ENCODE results near the gene HS6ST2. TPM values are rescaled to one million over a fixed set of nuclear protein-coding genes. Genes with fewer than 3 reads are reported as not detected.

Gene HS6ST2
- total RNA-seq, 1 donor from 2014 or later, result 1.1 TPM

- no peaks in the 10 kb centered on the region for H3K36me3 Mint-ChIP-seq (ENCODE audit: low read depth, unreplicated experiment)
- no peak overlapping the region for H3K4me3 Mint-ChIP-seq (ENCODE audit: unreplicated experiment)
- peak overlapping the region; percentile 24 for H3K27ac Mint-ChIP-seq (ENCODE audit: unreplicated experiment)
- H3K4me1 Mint-ChIP-seq (ENCODE audit: unreplicated experiment), result no peaks in the 10 kb centered on the region
- no peaks in the 10 kb centered on the region for H3K9me3 Mint-ChIP-seq (ENCODE audit: unreplicated experiment)
- no peak for TF ChIP-seq CTCF (IDR thresholded peaks at IDR 0.05; ENCODE audit: unreplicated experiment)
- DNase-seq (ENCODE audit: low spot score), result no peak
- H3K27me3 Mint-ChIP-seq (ENCODE audit: unreplicated experiment), result no peaks in the 10 kb centered on the region
These were observed 207.3 kb downstream of the HS6ST2 start for GRCh38 chrX:132751063-132751690.

- peak overlapping the region; percentile 24 for H3K27ac Mint-ChIP-seq (ENCODE audit: unreplicated experiment)
- no peak overlapping the region for H3K4me3 Mint-ChIP-seq (ENCODE audit: unreplicated experiment)
- H3K9me3 Mint-ChIP-seq (ENCODE audit: unreplicated experiment), result no peaks in the 10 kb centered on the region
- DNase-seq (ENCODE audit: low spot score), result no peak
- TF ChIP-seq CTCF (IDR thresholded peaks at IDR 0.05; ENCODE audit: unreplicated experiment), result no peak
- H3K4me1 Mint-ChIP-seq (ENCODE audit: unreplicated experiment), result no peaks in the 10 kb centered on the region
- H3K36me3 Mint-ChIP-seq (ENCODE audit: low read depth, unreplicated experiment), result no peaks in the 10 kb centered on the region
- no peaks in the 10 kb centered on the region for H3K27me3 Mint-ChIP-seq (ENCODE audit: unreplicated experiment)
These were observed 207.9 kb downstream of the HS6ST2 start for GRCh38 chrX:132750331-132751062.

- DNase-seq (ENCODE audit: low spot score), result no peak
- Mint-ChIP-seq H3K9me3 (ENCODE audit: unreplicated experiment) (no peaks in the 10 kb centered on the region), H3K4me3 (ENCODE audit: unreplicated experiment) (no peak overlapping the region), H3K27me3 (ENCODE audit: unreplicated experiment) (no peaks in the 10 kb centered on the region), H3K27ac (ENCODE audit: unreplicated experiment) (no peak overlapping the region), H3K4me1 (ENCODE audit: unreplicated experiment) (no peaks in the 10 kb centered on the region), H3K36me3 (ENCODE audit: low read depth, unreplicated experiment) (no peaks in the 10 kb centered on the region)
- TF ChIP-seq CTCF (IDR thresholded peaks at IDR 0.05; ENCODE audit: unreplicated experiment), result no peak
These were observed 209.0 kb downstream of the HS6ST2 start for GRCh38 chrX:132749406-132749805.

- Mint-ChIP-seq H3K36me3 (ENCODE audit: low read depth, unreplicated experiment) (no peaks in the 10 kb centered on the region), H3K4me1 (ENCODE audit: unreplicated experiment) (no peaks in the 10 kb centered on the region), H3K27me3 (ENCODE audit: unreplicated experiment) (no peaks in the 10 kb centered on the region), H3K9me3 (ENCODE audit: unreplicated experiment) (no peaks in the 10 kb centered on the region), H3K27ac (ENCODE audit: unreplicated experiment) (no peak overlapping the region), H3K4me3 (ENCODE audit: unreplicated experiment) (no peak overlapping the region)
- TF ChIP-seq CTCF (IDR thresholded peaks at IDR 0.05; ENCODE audit: unreplicated experiment), result no peak
- DNase-seq (ENCODE audit: low spot score), result no peak
These were observed 209.5 kb downstream of the HS6ST2 start for GRCh38 chrX:132748909-132749308.

- no peaks in the 10 kb centered on the region for H3K27me3 Mint-ChIP-seq (ENCODE audit: unreplicated experiment)
- no peaks in the 10 kb centered on the region for H3K4me1 Mint-ChIP-seq (ENCODE audit: unreplicated experiment)
- no peaks in the 10 kb centered on the region for H3K36me3 Mint-ChIP-seq (ENCODE audit: low read depth, unreplicated experiment)
These were observed 210.2 kb downstream of the HS6ST2 start for GRCh38 chrX:132748268-132748667.

More at GRCh38 chrX:132748268-132748667, 210.2 kb downstream of the HS6ST2 start:
- Mint-ChIP-seq H3K9me3 (ENCODE audit: unreplicated experiment) (no peaks in the 10 kb centered on the region), H3K27ac (ENCODE audit: unreplicated experiment) (no peak overlapping the region), H3K4me3 (ENCODE audit: unreplicated experiment) (no peak overlapping the region)
- TF ChIP-seq CTCF (IDR thresholded peaks at IDR 0.05; ENCODE audit: unreplicated experiment), result no peak
- no peak for DNase-seq (ENCODE audit: low spot score)

Measured in endothelial cell (in vitro differentiated cells).